GM18858 (cell line): ENCODE results near the gene CFAP299.
"Not testable (repeated sequence)": the region's sequence is repeated elsewhere in the genome, so short reads cannot be mapped to it uniquely, and the experiment has no call there.

Source experiments
- ATAC-seq: cut with Tn5 transposase; IDR thresholded peaks from one replicate; pipeline ENCODE4 v1.9.1; 2021; ENCODE audit not compliant: unreplicated experiment

CFAP299 gene

DNA sequence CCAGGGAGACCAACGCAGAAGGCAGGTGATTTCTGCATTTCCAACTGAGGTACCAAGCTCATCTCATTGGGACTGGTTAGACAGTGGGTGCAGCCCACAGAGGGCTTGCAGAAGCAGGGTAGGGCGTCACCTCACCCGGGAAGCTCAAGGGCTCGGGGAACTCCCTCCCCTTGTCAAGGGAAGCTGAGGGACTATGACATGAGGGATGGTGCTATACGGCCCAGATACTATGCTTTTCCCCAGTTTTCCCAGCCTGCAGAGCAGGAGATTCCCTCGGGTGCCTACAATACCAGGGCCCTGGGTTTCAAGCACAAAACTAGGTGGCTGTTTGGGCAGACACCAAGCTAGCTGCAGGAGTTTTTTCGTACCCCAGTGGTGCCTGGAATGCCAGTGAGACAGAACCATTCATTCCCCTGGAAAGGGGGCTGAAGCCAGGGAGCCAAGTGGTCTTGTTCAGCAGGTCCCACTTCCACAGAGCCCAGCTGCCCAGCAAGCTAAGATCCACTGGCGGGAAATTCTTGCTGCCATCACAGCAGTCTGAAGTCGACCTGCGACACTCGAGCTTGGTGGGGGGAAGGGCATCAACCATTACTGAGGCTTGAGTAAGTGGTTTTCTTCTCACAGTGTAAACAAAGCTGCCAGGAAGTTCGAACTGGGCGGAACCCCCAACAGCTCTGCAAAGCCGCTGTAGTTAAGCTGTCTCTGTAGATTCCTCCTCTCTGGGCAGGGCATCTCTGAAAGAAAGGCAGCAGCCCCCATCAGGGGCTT, 103.9 kb downstream of the CFAP299 start:
- not testable (repeated sequence) for ATAC-seq

DNA sequence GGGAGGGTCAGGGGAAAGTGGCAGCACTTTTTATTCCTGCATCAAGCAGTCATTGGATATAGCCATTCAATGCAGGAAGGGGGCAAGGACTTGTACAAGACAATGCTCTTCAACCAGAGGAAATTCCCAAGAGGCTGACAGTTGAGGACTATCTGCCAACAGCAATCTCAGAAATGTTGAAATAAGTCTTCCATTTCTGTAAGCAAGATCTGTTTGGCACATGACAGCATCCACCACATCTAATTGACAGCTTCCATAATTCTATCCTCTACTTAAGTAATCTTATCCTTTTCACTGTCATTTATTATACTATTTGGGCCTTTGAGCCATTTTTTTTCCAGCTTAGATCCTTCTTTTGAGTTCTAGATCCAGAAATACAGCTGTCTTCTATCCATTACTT, 110.7 kb downstream of the CFAP299 start:
- ATAC-seq = no peak

DNA sequence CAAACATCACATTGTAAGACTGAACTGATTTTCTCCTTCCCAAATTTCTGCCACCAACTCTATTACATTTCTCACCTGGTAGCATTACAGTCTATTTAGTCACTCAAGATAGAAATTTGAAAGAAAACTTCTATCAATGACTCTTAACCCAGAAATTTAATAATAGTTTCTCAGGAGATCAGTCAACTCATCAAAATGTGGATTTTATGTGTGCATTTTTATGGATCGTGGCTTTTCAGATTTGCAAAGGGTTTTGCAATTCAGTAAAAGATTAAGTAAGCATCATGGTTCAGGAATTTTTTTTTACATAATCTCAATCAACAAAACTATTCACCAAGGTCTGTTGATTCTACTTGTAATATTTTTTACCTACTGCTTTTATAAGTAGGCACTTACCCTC, 111.1 kb downstream of the CFAP299 start:
- ATAC-seq = no peak

DNA sequence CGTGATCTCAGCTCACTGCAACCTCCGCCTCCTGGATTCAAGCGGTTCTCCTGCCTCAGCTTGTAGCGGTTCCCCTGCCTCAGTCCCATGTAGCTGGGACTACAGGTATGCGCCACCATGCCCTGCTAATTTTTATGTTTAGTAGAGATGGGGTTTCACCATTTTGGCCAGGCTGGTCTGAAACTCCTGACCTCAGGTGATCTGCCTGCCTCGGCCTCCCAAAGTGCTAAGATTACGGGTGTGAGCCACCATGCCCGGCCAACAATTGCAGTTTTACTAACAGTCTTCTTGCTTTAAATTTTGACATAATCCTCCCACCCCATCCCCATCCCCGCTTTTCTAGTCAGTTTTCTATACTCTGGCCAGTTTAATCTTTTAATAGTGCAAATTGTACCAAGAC, 112.0 kb downstream of the CFAP299 start:
- no peak for ATAC-seq

- ATAC-seq = no peak
Observed at GRCh38 chr4:80448056-80448455, 112.5 kb downstream of the CFAP299 start.

- no peak for ATAC-seq
Observed at GRCh38 chr4:80452055-80452454, 116.5 kb downstream of the CFAP299 start.

- no peak for ATAC-seq
Observed at GRCh38 chr4:80452768-80453167, 117.2 kb downstream of the CFAP299 start.

DNA sequence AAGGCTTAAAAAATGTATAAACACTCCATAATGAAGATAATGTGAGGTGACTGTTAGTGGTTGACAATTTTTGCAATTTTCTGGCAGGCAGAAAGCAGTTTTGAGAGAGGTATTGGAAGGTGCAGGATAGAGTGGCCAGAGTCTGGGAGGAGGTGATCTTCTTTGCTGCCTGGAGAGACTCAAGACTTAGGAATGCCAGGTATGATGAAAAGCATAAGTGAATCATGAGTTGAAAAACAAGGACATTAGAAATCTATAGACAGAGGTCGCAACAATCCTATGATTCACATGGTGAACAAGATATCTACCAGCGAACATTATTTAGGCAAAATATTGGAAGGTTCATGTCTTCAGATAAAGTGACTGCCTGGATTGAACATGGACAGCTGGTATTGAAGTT, 118.5 kb downstream of the CFAP299 start:
- no peak for ATAC-seq

DNA sequence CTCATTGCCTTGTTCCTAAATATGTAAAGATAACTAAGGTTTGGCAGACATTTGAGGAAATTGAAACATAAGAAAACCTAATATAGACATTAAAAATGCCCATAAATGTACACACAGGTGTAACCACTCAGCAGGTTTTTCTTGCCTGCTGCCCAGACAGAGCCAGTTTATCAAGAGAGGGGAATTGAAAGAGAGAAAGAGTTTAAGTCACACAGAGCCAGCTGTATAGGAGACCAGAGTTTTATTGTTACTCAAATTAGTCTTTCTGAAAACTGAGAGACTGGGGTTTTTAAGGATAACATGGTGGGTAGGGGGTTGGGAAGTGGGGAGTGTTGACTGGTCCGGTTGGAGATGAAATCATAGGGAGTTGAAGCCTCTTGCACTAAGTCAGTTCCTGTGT, 119.0 kb downstream of the CFAP299 start:
- no peak for ATAC-seq

GRCh38 chr4:80459918-80460473, 124.5 kb downstream of the CFAP299 start:
- no peak for ATAC-seq

DNA sequence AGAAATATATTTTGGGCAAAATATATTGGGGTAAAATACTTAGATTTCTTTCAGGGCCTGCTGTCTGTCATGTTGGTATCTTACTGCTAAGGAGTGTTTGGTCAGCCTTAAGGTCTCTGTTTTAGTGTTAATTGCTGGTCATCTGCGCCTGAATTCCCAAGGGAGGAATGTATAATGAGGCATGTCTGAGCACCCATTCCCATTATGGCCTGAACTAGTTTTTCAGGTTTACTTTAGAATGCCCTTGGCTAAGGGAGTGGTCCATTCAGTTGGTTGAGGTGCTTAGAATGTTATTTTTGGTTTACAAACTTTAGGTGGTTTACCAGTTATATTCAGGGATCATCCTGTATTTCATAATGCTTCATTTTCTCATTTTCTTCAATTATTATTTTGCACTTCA, 125.9 kb downstream of the CFAP299 start:
- no peak for ATAC-seq

- ATAC-seq = peak; percentile 68
Observed at GRCh38 chr4:80462621-80463091, 127.1 kb downstream of the CFAP299 start.

- no peak for ATAC-seq
Observed at GRCh38 chr4:80463509-80463908, 128.0 kb downstream of the CFAP299 start.

GRCh38 chr4:80465238-80465637, 129.7 kb downstream of the CFAP299 start:
- ATAC-seq = no peak

GRCh38 chr4:80465736-80466135, 130.2 kb downstream of the CFAP299 start:
- no peak for ATAC-seq

- ATAC-seq = no peak
Observed at GRCh38 chr4:80466618-80467017, 131.1 kb downstream of the CFAP299 start.

- ATAC-seq = no peak
Observed at GRCh38 chr4:80471756-80472155, 136.2 kb downstream of the CFAP299 start.

DNA sequence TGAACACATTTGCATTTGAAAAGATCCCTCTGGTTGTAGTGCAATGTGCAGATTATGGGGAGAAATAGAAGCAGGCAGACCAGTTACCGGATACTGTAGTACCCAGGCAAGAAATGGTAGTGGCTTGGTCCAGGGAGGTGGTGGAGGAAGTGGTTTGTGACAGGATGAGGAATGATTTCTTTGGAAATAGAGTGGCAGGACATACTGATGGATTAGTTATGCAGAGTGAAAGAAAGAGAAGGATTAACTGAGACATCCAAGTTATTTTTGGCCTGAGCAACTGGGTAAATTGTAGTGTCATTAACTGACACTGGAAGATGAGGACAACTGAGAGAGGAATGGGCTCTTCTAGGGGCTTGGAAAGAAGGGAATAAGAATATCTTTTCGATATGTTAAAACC, 139.7 kb downstream of the CFAP299 start:
- ATAC-seq = no peak

DNA sequence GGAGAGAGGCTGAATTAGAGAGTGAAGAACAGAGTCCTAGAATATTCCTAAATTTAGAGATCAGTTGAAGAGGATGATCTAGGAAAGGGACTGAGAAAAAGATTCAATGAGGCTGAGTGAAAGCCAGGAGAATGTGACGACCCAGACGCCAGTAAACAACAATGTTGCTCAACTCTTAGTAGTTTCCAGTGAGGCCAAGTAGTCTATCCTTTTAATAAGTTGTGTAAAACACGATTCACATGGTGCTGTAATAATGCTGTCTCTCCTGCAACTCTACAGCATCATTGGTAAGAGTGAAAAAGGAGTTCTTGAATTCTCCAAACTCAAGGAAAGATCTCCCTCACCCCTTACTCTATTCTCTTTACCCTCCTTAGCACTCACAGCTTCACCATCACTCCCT, 140.3 kb downstream of the CFAP299 start:
- no peak for ATAC-seq

GRCh38 chr4:80484712-80485111, 149.2 kb downstream of the CFAP299 start:
- no peak for ATAC-seq

GRCh38 chr4:80486603-80487002, 151.1 kb downstream of the CFAP299 start:
- no peak for ATAC-seq

- ATAC-seq = no peak
Observed at GRCh38 chr4:80489798-80490197, 154.3 kb downstream of the CFAP299 start.

GRCh38 chr4:80492761-80493160, 157.2 kb downstream of the CFAP299 start:
- ATAC-seq = no peak
